Activated naive CD4-positive, alpha-beta T cell treated with Interleukin-2 at 50 U/mL for 16 hours (primary cell): ENCODE data around the gene LILRB1.
"Not testable (repeated sequence)": the region's sequence is repeated elsewhere in the genome, so short reads cannot be mapped to it uniquely, and the experiment has no call there.

Experiments used
- DNase-seq: peaks from one replicate; pipeline ENCODE4 v3.0.0-alpha.2; 2020

LILRB1 gene

DNA sequence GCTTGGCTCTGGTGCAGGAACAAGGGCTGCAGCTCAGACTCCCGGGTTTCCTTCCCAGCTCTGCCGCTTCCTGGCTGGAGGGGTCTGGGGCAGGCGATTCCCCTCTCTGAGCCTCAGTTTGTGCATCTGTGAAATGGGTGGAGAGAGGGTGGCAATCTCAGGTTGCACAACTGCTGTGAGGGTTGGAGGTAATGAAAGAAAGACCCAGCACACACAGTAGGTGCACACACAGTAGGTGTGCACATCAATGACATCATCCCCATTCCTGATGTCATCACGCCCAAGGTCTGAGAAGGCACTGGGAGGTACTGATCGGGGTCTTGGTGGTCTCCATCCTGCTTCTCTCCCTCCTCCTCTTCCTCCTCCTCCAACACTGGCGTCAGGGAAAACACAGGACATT lies 35.2 kb downstream of the LILRB1 start:
- DNase-seq = no peak

DNA sequence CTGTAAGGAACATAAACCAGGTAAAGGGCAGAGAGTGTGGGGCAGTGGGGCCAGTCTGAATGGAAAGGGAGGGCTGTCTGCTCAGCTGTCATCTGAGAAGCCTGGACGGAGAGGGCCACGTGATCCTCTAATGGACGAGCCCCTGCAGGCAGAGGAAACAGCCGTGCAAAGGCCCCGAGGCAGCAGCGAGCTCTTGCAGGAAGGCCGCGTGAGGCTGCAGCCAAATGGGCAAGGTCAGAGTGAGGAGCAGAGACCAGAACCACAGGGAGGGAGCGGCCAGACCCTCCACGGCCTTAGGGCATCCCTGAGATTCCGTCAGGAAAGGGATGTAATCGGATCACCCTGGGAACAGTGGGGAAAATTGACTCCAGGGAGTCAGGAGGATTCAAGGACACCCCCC lies 36.9 kb downstream of the LILRB1 start:
- DNase-seq = no peak

DNA sequence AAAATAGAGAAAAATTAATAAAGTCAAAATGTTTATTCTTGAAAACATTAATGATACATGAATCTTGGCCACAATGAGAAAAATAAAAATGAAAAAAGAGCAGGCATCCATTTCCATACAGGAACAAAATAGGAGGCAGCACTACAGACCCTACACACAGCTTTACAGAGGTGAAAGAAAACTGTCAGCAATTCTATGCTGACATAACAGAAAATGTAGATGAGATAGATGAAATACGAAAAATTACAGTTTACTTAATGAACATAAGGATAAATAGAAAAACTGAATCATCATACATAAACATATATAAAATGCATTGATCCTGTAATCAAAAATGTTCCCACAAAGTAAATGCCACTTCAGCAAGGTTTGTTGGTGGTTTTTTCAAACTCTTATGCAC lies 38.1 kb downstream of the LILRB1 start:
- DNase-seq = no peak

DNA sequence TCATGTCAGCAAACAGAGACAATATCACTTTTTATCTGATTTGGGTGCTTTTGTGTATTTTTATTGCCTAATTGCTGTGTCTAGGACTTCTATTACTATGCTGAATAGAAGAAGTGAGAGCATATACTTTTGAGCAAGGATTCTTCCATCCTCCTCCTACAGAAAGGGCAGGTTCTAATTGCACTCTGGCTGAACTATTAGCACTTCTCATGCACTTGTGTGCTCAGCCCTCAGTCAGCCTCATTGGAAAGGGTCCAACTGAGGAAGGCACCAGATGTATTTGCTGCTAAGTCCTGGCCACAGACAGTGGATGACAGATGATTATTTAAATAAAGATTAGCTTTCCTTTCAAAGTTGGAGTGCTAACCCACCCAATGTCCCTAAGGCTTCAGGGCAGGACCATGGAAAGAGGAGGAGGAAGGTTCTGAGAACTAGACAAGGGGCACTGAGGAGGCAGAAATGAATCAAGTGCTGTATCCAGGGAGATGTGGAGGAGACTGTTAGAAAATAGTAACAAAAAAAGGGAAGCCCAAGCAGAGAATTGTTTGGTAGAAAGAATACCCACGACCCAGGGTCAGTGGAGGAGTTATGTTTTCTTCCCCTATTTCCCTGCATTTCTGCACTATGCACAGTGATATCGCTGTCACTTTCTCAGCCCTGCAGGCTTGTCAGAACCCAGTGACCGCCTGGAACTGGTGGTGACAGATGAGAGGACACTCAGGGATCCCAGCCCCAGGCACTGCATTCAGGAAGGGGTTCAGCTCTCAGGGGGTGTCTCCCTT lies 40.5 kb downstream of the LILRB1 start:
- no peak for DNase-seq

DNA sequence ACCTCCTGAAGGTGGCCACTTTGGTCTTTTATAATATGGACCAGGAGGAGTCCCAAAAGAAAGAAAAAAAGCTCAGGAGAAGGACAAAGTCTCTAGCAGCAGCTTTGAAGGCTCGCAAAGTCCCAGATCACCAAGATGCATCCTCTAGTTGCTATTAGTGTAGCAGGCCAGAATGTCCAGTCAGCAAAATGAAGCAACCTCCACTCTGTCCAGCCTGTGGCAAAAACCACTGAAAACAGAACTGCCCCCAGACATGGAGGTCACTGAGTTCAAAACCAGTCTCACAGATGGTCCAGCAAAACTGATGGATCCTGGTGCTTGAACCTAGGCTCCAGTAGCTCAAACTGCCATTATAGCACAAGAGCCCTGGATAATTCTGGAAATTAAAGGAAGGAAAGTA lies 42.9 kb downstream of the LILRB1 start:
- DNase-seq = no peak

DNA sequence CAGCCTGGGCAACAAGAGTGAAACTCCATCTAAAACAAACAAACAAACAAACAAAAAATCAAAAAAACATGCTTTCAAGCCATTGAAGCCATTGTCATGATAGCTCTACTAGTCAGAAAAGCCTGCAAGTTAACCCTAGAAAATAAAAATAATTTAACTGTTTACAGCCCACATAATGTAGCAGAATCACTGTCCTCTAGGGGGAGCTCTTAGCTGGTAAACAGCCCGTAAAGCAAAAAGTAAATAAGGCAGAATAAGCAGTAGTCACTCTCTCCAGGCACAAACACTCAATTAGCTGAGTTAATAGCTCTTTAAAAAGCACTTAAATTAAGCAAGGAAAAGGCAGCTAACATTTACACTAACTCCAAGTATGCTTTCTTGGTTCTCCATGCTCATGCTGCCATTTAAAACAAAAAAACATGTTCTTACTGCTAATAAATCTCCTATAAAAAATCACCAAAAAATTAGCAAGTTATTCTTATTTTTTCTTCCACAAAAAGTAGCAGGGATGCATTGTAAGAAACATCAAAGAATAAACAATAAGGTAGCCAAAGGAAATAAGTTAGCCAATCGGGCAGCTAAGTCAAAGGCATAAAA lies 43.8 kb downstream of the LILRB1 start:
- DNase-seq = no peak

DNA sequence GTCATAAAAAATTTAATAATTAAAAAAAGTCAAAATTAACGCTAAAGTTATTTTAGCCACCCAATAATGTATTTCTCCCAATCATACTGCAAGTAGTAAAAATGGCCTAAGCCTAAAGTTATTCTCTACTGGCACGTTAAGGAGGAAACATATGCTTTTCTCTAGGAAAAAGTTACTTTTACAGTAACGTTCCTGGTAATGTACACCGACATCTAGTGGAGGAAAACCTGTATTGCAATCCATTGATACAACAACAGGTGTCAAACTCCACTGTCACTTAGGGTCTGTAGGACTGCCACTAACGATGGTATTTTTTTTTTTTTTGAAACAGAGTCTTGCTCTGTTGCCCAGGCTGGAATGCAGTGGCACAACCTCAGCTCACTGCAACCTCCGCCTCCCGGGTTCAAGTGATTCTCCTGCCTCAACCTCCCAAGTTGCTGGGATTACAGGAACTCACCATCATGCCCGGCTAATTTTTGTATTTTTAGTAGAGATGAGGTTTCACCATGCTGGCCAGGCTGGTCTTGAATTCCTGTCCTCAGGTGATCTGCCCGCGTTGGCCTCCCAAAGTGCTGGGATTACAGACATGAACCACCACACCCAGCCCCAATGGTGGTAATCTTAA lies 46.0 kb downstream of the LILRB1 start:
- DNase-seq = not testable (repeated sequence)

DNA sequence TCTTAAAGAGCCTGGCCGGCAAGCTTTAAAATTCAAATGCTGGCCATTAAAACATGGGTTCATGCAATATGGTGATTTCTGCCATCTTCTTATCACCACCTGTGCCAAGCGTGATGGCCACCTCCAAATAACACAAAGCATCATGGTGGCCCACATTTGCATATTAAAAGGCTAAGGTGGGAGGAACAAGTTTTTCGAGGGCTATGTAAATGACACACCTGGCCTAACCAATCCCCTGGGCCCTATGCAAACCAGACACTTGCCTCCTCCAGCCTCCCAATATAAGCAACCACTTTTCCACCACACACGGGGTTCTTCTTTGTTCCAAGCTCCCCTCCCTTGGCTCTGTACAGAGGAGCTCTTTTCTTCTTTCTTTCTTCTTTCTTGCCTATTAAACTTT lies 46.9 kb downstream of the LILRB1 start:
- DNase-seq = no peak

DNA sequence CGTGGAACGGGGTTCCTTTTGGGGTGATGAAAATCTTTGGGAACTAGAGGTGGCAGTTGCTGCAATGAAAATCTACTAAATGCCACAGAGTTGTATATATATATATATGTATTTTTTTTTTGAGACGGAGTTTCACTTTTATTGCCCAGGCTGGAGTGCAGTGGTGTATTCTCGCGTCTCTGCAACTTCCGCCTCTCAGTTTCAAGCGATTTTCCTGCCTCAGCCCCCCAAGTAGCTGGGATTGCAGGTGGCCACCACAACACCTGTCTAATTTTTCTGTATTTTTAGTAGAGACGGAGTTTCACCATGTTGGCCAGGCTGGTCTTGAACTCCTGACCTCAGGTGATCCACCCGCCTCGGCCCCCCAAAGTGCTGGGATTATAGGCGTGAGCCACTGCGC lies 51.3 kb downstream of the LILRB1 start:
- DNase-seq = not testable (repeated sequence)

DNA sequence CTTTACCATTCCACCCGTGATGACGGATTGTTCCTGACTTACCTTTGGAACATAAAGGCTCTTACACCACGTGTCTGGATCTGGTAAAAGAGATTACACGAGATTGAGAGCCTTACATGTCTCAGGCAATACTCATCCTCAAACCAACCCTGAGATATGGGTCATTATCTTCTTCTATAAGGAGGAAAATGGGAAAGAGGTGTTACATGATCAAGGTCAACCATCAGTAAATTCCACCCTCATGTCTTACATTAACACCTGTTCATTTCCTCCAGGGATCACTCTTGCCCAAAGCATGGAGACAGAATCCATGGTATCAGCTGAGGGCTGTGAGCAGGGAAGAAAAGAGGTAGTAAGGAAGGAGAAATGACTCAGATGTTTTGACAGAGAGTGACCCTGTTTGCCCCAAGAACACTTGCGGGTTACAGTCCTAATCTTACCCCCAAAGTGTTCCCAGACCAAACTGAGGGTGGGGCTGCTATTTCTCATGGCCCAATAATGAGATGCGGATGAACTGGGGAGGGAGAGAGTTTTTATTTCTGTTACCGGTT lies 52.1 kb downstream of the LILRB1 start:
- DNase-seq = no peak

DNA sequence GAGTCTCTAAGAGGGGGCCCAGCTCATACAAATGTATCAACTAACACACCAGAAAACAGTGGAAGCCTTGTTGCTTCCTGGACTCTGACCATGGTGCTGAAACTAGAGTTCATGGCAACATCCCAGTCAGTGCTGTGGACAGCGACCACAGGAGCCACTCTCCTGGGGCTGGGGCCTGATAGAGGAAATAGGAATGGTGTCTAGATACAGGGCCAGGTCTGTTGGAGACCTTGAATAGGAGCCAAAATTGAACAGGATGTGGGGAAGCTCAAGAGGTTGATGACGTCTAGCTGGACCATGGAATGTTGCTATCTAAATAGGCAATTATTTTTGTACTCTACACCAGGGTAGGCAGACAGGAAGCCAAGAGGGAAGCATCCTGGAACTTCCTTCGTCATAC lies 54.2 kb downstream of the LILRB1 start:
- DNase-seq = no peak
